SK-N-SH treated with all-trans-retinoic acid at 6 μM for 48 hours (cell line): ENCODE data around the gene RHBDF2.

Experiments
- ATAC-seq: fragments of 200-7000 bp; cut with Tn5 transposase; 3 replicates; pipeline ENCODE4 v1.9.1; 2020; ENCODE audit warnings: mild to moderate bottlenecking, moderate library complexity
- BACH2 ChIP-seq: fragments of 250-450 bp; sonication (Bioruptor Pico); IDR thresholded peaks from 2 replicates; pipeline ENCODE4 v1.9.0; 2021; ENCODE audit warnings: mild to moderate bottlenecking, borderline replicate concordance
- CREB5 ChIP-seq: fragments of 250-450 bp; sonication (Bioruptor Pico); IDR thresholded peaks from 2 replicates; pipeline ENCODE4 v1.5.1; 2020; ENCODE audit warnings: low read depth, mild to moderate bottlenecking, moderate library complexity
- CSDC2 ChIP-seq: fragments of 250-450 bp; sonication (Bioruptor Pico); IDR thresholded peaks from 2 replicates; pipeline ENCODE4 v1.5.0; 2020; ENCODE audit warnings: mild to moderate bottlenecking, moderate library complexity
- CSRNP3 ChIP-seq: fragments of 250-450 bp; sonication (Bioruptor Pico); IDR thresholded peaks from 2 replicates; pipeline ENCODE4 v1.5.1; 2021; ENCODE audit warnings: mild to moderate bottlenecking, moderate library complexity
- ESRRG ChIP-seq: fragments of 250-450 bp; sonication (Bioruptor Pico); IDR thresholded peaks from 2 replicates; pipeline ENCODE4 v1.6.1; 2021; ENCODE audit warnings: mild to moderate bottlenecking
- GLIS3 ChIP-seq: fragments of 250-450 bp; sonication (Bioruptor Pico); IDR thresholded peaks from 2 replicates; pipeline ENCODE4 v1.5.0; 2020; ENCODE audit warnings: mild to moderate bottlenecking, moderate library complexity
- ISL1 ChIP-seq: fragments of 250-450 bp; sonication (Bioruptor Pico); IDR thresholded peaks from 2 replicates; pipeline ENCODE4 v2.1.2; 2022; ENCODE audit warnings: mild to moderate bottlenecking, moderate library complexity
- OSR1 ChIP-seq: fragments of 250-450 bp; sonication (Bioruptor Pico); IDR thresholded peaks from 2 replicates; pipeline ENCODE4 v1.8.0; 2022; ENCODE audit warnings: moderate library complexity, mild to moderate bottlenecking, inconsistent platforms
- PATZ1 ChIP-seq: fragments of 250-450 bp; sonication (Bioruptor Pico); IDR thresholded peaks from 2 replicates; pipeline ENCODE4 v1.8.0; 2020; ENCODE audit warnings: mild to moderate bottlenecking, moderate library complexity, borderline replicate concordance
- POU6F1 ChIP-seq: fragments of 250-450 bp; sonication (Bioruptor Pico); IDR thresholded peaks from 2 replicates; pipeline ENCODE4 v1.8.0; 2021; ENCODE audit warnings: low read depth, mild to moderate bottlenecking, moderate library complexity, borderline replicate concordance
- PPARA ChIP-seq: fragments of 250-450 bp; sonication (Bioruptor Pico); IDR thresholded peaks from 2 replicates; pipeline ENCODE4 v1.5.0; 2020; ENCODE audit warnings: mild to moderate bottlenecking, borderline replicate concordance
- RARB ChIP-seq: fragments of 250-450 bp; sonication (Bioruptor Pico); IDR thresholded peaks from 2 replicates; pipeline ENCODE4 v1.8.0; 2021; ENCODE audit warnings: mild to moderate bottlenecking, moderate library complexity
- SNAI2 ChIP-seq: fragments of 250-450 bp; sonication (Bioruptor Pico); IDR thresholded peaks from 2 replicates; pipeline ENCODE4 v1.5.0; 2020; ENCODE audit warnings: mild to moderate bottlenecking, moderate library complexity
- TCF4 ChIP-seq: fragments of 250-450 bp; sonication (Bioruptor Pico); IDR thresholded peaks from 2 replicates; pipeline ENCODE4 v1.8.0; 2021; ENCODE audit warnings: mild to moderate bottlenecking, moderate library complexity, borderline replicate concordance
- TOX ChIP-seq: fragments of 250-450 bp; sonication (Bioruptor Pico); IDR thresholded peaks from 2 replicates; pipeline ENCODE4 v1.8.0; 2021; ENCODE audit warnings: mild to moderate bottlenecking, moderate library complexity, borderline replicate concordance
- TSHZ2 ChIP-seq: fragments of 250-450 bp; sonication (Bioruptor Pico); IDR thresholded peaks from 2 replicates; pipeline ENCODE4 v1.5.0; 2020; ENCODE audit warnings: mild to moderate bottlenecking, moderate library complexity
- ZC3H10 ChIP-seq: fragments of 250-450 bp; sonication (Bioruptor Pico); IDR thresholded peaks from 2 replicates; pipeline ENCODE4 v1.5.1; 2021; ENCODE audit warnings: mild to moderate bottlenecking, moderate library complexity
- ZFP3 ChIP-seq: fragments of 250-450 bp; sonication (Bioruptor Pico); IDR thresholded peaks from 2 replicates; pipeline ENCODE4 v1.5.0; 2020; ENCODE audit warnings: mild to moderate bottlenecking, moderate library complexity
- ZFP30 ChIP-seq: fragments of 450-650 bp; formaldehyde crosslinking; IDR thresholded peaks from 2 replicates; pipeline ENCODE4 v1.5.0; 2022; ENCODE audit warnings: mild to moderate bottlenecking, moderate library complexity
- ZNF565 ChIP-seq: fragments of 450-650 bp; formaldehyde crosslinking; conservative IDR thresholded peaks from 2 replicates; pipeline ENCODE4 v1.5.0; 2020; ENCODE audit warnings: low read depth, mild to moderate bottlenecking, moderate library complexity
- ZNF70 ChIP-seq: fragments of 450-650 bp; formaldehyde crosslinking; IDR thresholded peaks from 2 replicates; pipeline ENCODE4 v1.5.0; 2020; ENCODE audit warnings: mild to moderate bottlenecking, moderate library complexity
- ZNF8 ChIP-seq: fragments of 450-650 bp; formaldehyde crosslinking; IDR thresholded peaks from 2 replicates; pipeline ENCODE4 v1.5.0; 2020; ENCODE audit warnings: mild to moderate bottlenecking, moderate library complexity

The RHBDF2 gene

GRCh38 chr17:76498876-76499251 is 2.4 kb downstream of the RHBDF2 start:
- TF ChIP-seq CSRNP3 (CRISPR knock-in tag) (no peak), CSDC2 (CRISPR knock-in tag) (no peak), TCF4 (CRISPR knock-in tag) (no peak), SNAI2 (CRISPR knock-in tag) (no peak), ZFP3 (CRISPR knock-in tag) (no peak)

GRCh38 chr17:76497979-76498875 is 3.0 kb downstream of the RHBDF2 start:
- ATAC-seq = peak; percentile 76
- TF ChIP-seq TCF4 (CRISPR knock-in tag) (peak; percentile 53; the same call in 1 of the 2 replicates), ZC3H10 (no peak), TSHZ2 (CRISPR knock-in tag) (peak; percentile 75; the same call in 1 of the 2 replicates), ZFP3 (CRISPR knock-in tag) (0 out of 2 replicates have a peak, but pooled peaks have one; percentile 56), RARB (no peak), ZNF8 (no peak), CSDC2 (CRISPR knock-in tag) (peak; percentile 60; the same call in 1 of the 2 replicates), TOX (CRISPR knock-in tag) (no peak), SNAI2 (CRISPR knock-in tag) (no peak), ZNF565 (CRISPR knock-in tag) (no peak)

More at GRCh38 chr17:76498876-76499251, 2.4 kb downstream of the RHBDF2 start:
- no peak for ATAC-seq

GRCh38 chr17:76497699-76497978 is 3.6 kb downstream of the RHBDF2 start:
- ATAC-seq = no peak
- TF ChIP-seq ISL1 (no peak), ZNF565 (CRISPR knock-in tag) (no peak), CSDC2 (CRISPR knock-in tag) (no peak), BACH2 (CRISPR knock-in tag) (no peak), TCF4 (CRISPR knock-in tag) (no peak), SNAI2 (CRISPR knock-in tag) (no peak), ESRRG (CRISPR knock-in tag) (no peak)

GRCh38 chr17:76496464-76496863 is 4.8 kb downstream of the RHBDF2 start:
- ATAC-seq = no peak
- TF ChIP-seq SNAI2 (CRISPR knock-in tag) = no peak
- no peak for TF ChIP-seq ZNF70 (CRISPR knock-in tag)
- TF ChIP-seq TOX (CRISPR knock-in tag) = no peak
- TF ChIP-seq ZFP3 (CRISPR knock-in tag) = no peak
- no peak for TF ChIP-seq ZNF8
- no peak for TF ChIP-seq POU6F1
- no peak for TF ChIP-seq OSR1 (CRISPR knock-in tag)
- TF ChIP-seq ESRRG (CRISPR knock-in tag) = no peak
- no peak for TF ChIP-seq CSRNP3 (CRISPR knock-in tag)
- no peak for TF ChIP-seq ZFP30 (CRISPR knock-in tag)
- TF ChIP-seq CREB5 (CRISPR knock-in tag) = no peak
- no peak for TF ChIP-seq GLIS3 (CRISPR knock-in tag)
- TF ChIP-seq ISL1 = no peak
- TF ChIP-seq PATZ1 = no peak
- TF ChIP-seq BACH2 (CRISPR knock-in tag) = no peak
- TF ChIP-seq PPARA (CRISPR knock-in tag) = no peak
- TF ChIP-seq ZNF565 (CRISPR knock-in tag) = no peak
- no peak for TF ChIP-seq TCF4 (CRISPR knock-in tag)
